DND-41 (cell line): ENCODE measurements around the gene VAPA.

Experiments used
- ATAC-seq: fragments of 200-7000 bp; cut with Tn5 transposase; 3 replicates; pipeline ENCODE4 v1.9.1; 2021; ENCODE audit warnings: low read depth; ENCODE audit not compliant: insufficient read depth
- DNase-seq: peaks from one replicate; pipeline ENCODE4 v3.0.0-alpha.2; 2020
- H2AFZ ChIP-seq: 2 replicates; pipeline ENCODE4 v1.6.0; 2012; ENCODE audit warnings: low read depth, low read length
- H3K27ac ChIP-seq: 2 replicates; pipeline ENCODE4 v1.5.1; 2012; ENCODE audit warnings: low read length, inconsistent platforms
- H3K27me3 ChIP-seq: fragments of 200-600 bp; sonication (generic); 2 replicates; pipeline ENCODE4 v1.6.0; 2012; ENCODE audit warnings: low read length, mild to moderate bottlenecking, inconsistent platforms; ENCODE audit not compliant: insufficient read depth, poor library complexity
- H3K36me3 ChIP-seq: 2 replicates; pipeline ENCODE4 v1.5.1; 2012; ENCODE audit warnings: low read length, inconsistent platforms; ENCODE audit not compliant: insufficient read depth
- H3K4me1 ChIP-seq: 2 replicates; pipeline ENCODE4 v1.5.1; 2012; ENCODE audit warnings: mild to moderate bottlenecking, low read length; ENCODE audit not compliant: insufficient read depth
- H3K4me2 ChIP-seq: 2 replicates; pipeline ENCODE4 v1.6.0; 2012; ENCODE audit warnings: mild to moderate bottlenecking, moderate library complexity, low read length, inconsistent platforms; ENCODE audit not compliant: insufficient read depth
- H3K4me3 ChIP-seq, 2 experiments: fragments of 200-600 bp in 1 of 2; shearing (Covaris generic) in 1 of 2; 2 replicates each; pipeline ENCODE4 v1.5.1; 2012 to 2016; ENCODE audit warnings: inconsistent platforms in 2 of 2, low read length in 2 of 2, mild to moderate bottlenecking in 2 of 2, low read depth in 1 of 2, moderate library complexity in 1 of 2
- H3K79me2 ChIP-seq: 2 replicates; pipeline ENCODE4 v1.6.0; 2012; ENCODE audit warnings: low read length, inconsistent platforms; ENCODE audit not compliant: insufficient read depth
- H3K9ac ChIP-seq: 2 replicates; pipeline ENCODE4 v1.6.0; 2012; ENCODE audit warnings: low read depth, mild to moderate bottlenecking, inconsistent platforms, low read length, moderate library complexity
- H3K9me3 ChIP-seq: 2 replicates; pipeline ENCODE4 v1.5.1; 2012; ENCODE audit warnings: low read length, moderate library complexity, mild to moderate bottlenecking, inconsistent platforms; ENCODE audit not compliant: insufficient read depth, severe bottlenecking
- H4K20me1 ChIP-seq: 2 replicates; pipeline ENCODE4 v1.6.0; 2012; ENCODE audit warnings: low read length; ENCODE audit not compliant: insufficient read depth
- CTCF ChIP-seq: IDR thresholded peaks from 2 replicates; pipeline ENCODE4 v1.5.1; 2012; ENCODE audit warnings: borderline replicate concordance, low read length, moderate library complexity, mild to moderate bottlenecking; ENCODE audit not compliant: poor library complexity, severe bottlenecking; ENCODE audit errors: extremely low read depth
- EZH2 ChIP-seq: IDR thresholded peaks from 3 replicates; pipeline ENCODE4 v1.6.1; 2012; ENCODE audit warnings: borderline replicate concordance, low read depth, mild to moderate bottlenecking, moderate library complexity, low read length, inconsistent platforms; ENCODE audit not compliant: severe bottlenecking

VAPA gene

GRCh38 chr18:9915291-9916076 lies 1.7 kb downstream of the VAPA start:
- H3K36me3 ChIP-seq, result no peaks in the 10 kb centered on the region; the same call in 1 of the 2 replicates
- peaks cover 60% of the 10 kb centered on the region for H3K4me1 ChIP-seq
- H3K27ac ChIP-seq, result peak overlapping the region; percentile 86
- peak overlapping the region; percentile 71; the same call in 1 of the 2 replicates for H2AFZ ChIP-seq
- no peak for DNase-seq
- H4K20me1 ChIP-seq, result peaks cover 58% of the 10 kb centered on the region
- no peaks in the 10 kb centered on the region for H3K9me3 ChIP-seq
- peak overlapping the region; percentile 74 for H3K4me2 ChIP-seq
- peak overlapping the region; percentile 70 to 93 for H3K4me3 ChIP-seq
- ATAC-seq, result no peak
- H3K27me3 ChIP-seq, result no peaks in the 10 kb centered on the region
- peaks cover 67% of the 10 kb centered on the region for H3K79me2 ChIP-seq
- TF ChIP-seq CTCF, result no peak
- no peak for TF ChIP-seq EZH2
- peak overlapping the region; percentile 93 for H3K9ac ChIP-seq

- Histone ChIP-seq H3K4me3 (peak overlapping the region in 1 of 2 experiments; percentile 93; a peak in 3 of 4 replicates), H3K27me3 (no peaks in the 10 kb centered on the region), H3K9me3 (no peaks in the 10 kb centered on the region), H3K4me1 (peaks cover 66% of the 10 kb centered on the region), H3K79me2 (peaks cover 74% of the 10 kb centered on the region), H3K4me2 (peak overlapping the region; percentile 74), H4K20me1 (peaks cover 65% of the 10 kb centered on the region), H2AFZ (no peak overlapping the region), H3K9ac (peak overlapping the region; percentile 93), H3K27ac (peak overlapping the region; percentile 86; the same call in 1 of the 2 replicates), H3K36me3 (no peaks in the 10 kb centered on the region; the same call in 1 of the 2 replicates)
- ATAC-seq, result no peak
- TF ChIP-seq EZH2 (no peak), CTCF (no peak)
- no peak for DNase-seq
Measured at GRCh38 chr18:9916077-9916639, 2.3 kb downstream of the VAPA start.

- Histone ChIP-seq H3K9ac (no peak overlapping the region), H3K4me3 (peak overlapping the region in 1 of 2 experiments; percentile 93; a peak in 1 of 4 replicates), H3K4me1 (peaks cover 72% of the 10 kb centered on the region)
Measured at GRCh38 chr18:9916808-9917207, 3.0 kb downstream of the VAPA start.

More at GRCh38 chr18:9916808-9917207, 3.0 kb downstream of the VAPA start:
- Histone ChIP-seq H3K79me2 (peaks cover 80% of the 10 kb centered on the region), H2AFZ (no peak overlapping the region), H3K27ac (no peak overlapping the region), H3K9me3 (no peaks in the 10 kb centered on the region), H4K20me1 (peaks cover 71% of the 10 kb centered on the region), H3K4me2 (peak overlapping the region; percentile 74), H3K27me3 (no peaks in the 10 kb centered on the region), H3K36me3 (no peaks in the 10 kb centered on the region; the same call in 1 of the 2 replicates)
- no peak for DNase-seq
- TF ChIP-seq EZH2, result no peak
- no peak for TF ChIP-seq CTCF
- ATAC-seq, result no peak
